Large intestine (tissue), 3 donors: Measurements from ENCODE around the gene TPSD1. TPM values are rescaled to one million over a fixed set of nuclear protein-coding genes. Genes with fewer than 3 reads are reported as not detected.
A peak's percentile ranks its signal among the peaks of the same experiment; 100 is the strongest.

Source experiments
- DNase-seq, 2 donors: peaks; one replicate each; pipeline versions ENCODE4 v3.0.0 to v3.0.0-alpha.2; 2013
- H3K27ac ChIP-seq: one replicate; pipeline ENCODE4 v1.5.1; 2013; ENCODE audit warnings: low read length
- H3K27me3 ChIP-seq: 2 replicates; pipeline ENCODE4 v1.6.1; 2013; ENCODE audit warnings: low read length; ENCODE audit not compliant: control insufficient read depth, insufficient read depth
- H3K36me3 ChIP-seq: 2 replicates; pipeline ENCODE4 v1.6.1; 2013; ENCODE audit warnings: low read length; ENCODE audit not compliant: control insufficient read depth, insufficient read depth
- H3K4me1 ChIP-seq: one replicate; pipeline ENCODE4 v1.6.1; 2013; ENCODE audit warnings: low read length; ENCODE audit not compliant: control insufficient read depth, insufficient read depth
- H3K4me3 ChIP-seq: one replicate; pipeline ENCODE4 v1.5.1; 2013; ENCODE audit warnings: low read length
- H3K9me3 ChIP-seq: one replicate; pipeline ENCODE4 v1.6.1; 2013; ENCODE audit warnings: mild to moderate bottlenecking, low read depth, low read length, moderate library complexity; ENCODE audit not compliant: control insufficient read depth
- WGBS: methylation state at CpG from one replicate; pipeline ENCODE4 v1.1.5; 2013; ENCODE audit warnings: low lambda C conversion rate; ENCODE audit not compliant: insufficient coverage; 5-methylcytosine and 5-hydroxymethylcytosine counted together
- polyA plus RNA-seq: library from polyadenylated mRNA; unstranded; fragments of 120-200 nt; gene quantifications from one replicate; pipeline ENCODE4 v1.2.1, GENCODE V29; 2013

TPSD1 gene
- polyA plus RNA-seq, 1 donor: 0.06 TPM

- peaks cover 49% of the 10 kb centered on the region for H3K4me1 ChIP-seq
- no peaks in the 10 kb centered on the region for H3K36me3 ChIP-seq
- H3K27ac ChIP-seq: no peak overlapping the region
- H3K4me3 ChIP-seq: no peak overlapping the region
- DNase-seq: no peak
- WGBS: no CpG with 5 or more reads among the region's 12 CpGs
- peaks cover 6% of the 10 kb centered on the region for H3K27me3 ChIP-seq
- no peaks in the 10 kb centered on the region for H3K9me3 ChIP-seq
Observed at GRCh38 chr16:1299868-1300203, 44.0 kb downstream of the TPSD1 start.

GRCh38 chr16:1300664-1301476, 45.0 kb downstream of the TPSD1 start:
- Histone ChIP-seq H3K27ac (no peak overlapping the region), H3K27me3 (peaks cover 6% of the 10 kb centered on the region), H3K9me3 (no peaks in the 10 kb centered on the region), H3K4me3 (peak overlapping the region; percentile 35), H3K36me3 (no peaks in the 10 kb centered on the region), H3K4me1 (peaks cover 58% of the 10 kb centered on the region)
- DNase-seq: peak; percentile 66
- WGBS: no CpG with 5 or more reads among the region's 42 CpGs

- 50% methylated on average over 2 of the region's 12 CpGs for WGBS
- no peak overlapping the region for H3K4me3 ChIP-seq
- peaks cover 6% of the 10 kb centered on the region for H3K27me3 ChIP-seq
- no peak for DNase-seq
- no peaks in the 10 kb centered on the region for H3K9me3 ChIP-seq
- H3K4me1 ChIP-seq: peaks cover 61% of the 10 kb centered on the region
- H3K36me3 ChIP-seq: no peaks in the 10 kb centered on the region
- H3K27ac ChIP-seq: no peak overlapping the region
Observed at GRCh38 chr16:1301562-1301961, 45.7 kb downstream of the TPSD1 start.

- Histone ChIP-seq H3K9me3 (no peaks in the 10 kb centered on the region), H3K4me1 (peaks cover 33% of the 10 kb centered on the region), H3K36me3 (no peaks in the 10 kb centered on the region), H3K27me3 (peaks cover under 1% of the 10 kb centered on the region), H3K4me3 (no peak overlapping the region), H3K27ac (peak overlapping the region; percentile 62)
- WGBS: no CpG with 5 or more reads among the region's 12 CpGs
- peak; percentile 70 to 87 for DNase-seq
Observed at GRCh38 chr16:1305823-1306222, 50.0 kb downstream of the TPSD1 start.

GRCh38 chr16:1306334-1306733, 50.5 kb downstream of the TPSD1 start:
- H3K4me1 ChIP-seq: peaks cover 32% of the 10 kb centered on the region
- WGBS: no CpG with 5 or more reads among the region's 4 CpGs

GRCh38 chr16:1308036-1308976, 52.4 kb downstream of the TPSD1 start:
- H3K36me3 ChIP-seq: peaks cover 8% of the 10 kb centered on the region
- H3K4me1 ChIP-seq: peaks cover 36% of the 10 kb centered on the region
- peak overlapping the region; percentile 37 for H3K27ac ChIP-seq
- no peak for DNase-seq
- H3K27me3 ChIP-seq: no peaks in the 10 kb centered on the region
- no peaks in the 10 kb centered on the region for H3K9me3 ChIP-seq
- peak overlapping the region; percentile 86 for H3K4me3 ChIP-seq
- 39% methylated on average over 4 of the region's 43 CpGs for WGBS

More at GRCh38 chr16:1306334-1306733, 50.5 kb downstream of the TPSD1 start:
- Histone ChIP-seq H3K9me3 (no peaks in the 10 kb centered on the region), H3K27me3 (no peaks in the 10 kb centered on the region), H3K27ac (peak overlapping the region; percentile 62), H3K36me3 (no peaks in the 10 kb centered on the region), H3K4me3 (no peak overlapping the region)
- DNase-seq: no peak

Other genes starting within 250 kb of the TPSD1 start
- gene SSTR5, start 183.3 kb upstream of the TPSD1 start, polyA plus RNA-seq: 1.2 TPM
- 0.03 TPM for gene C1QTNF8, start 159.8 kb upstream of the TPSD1 start, polyA plus RNA-seq
- 9.8 TPM for gene CACNA1H, start 103.0 kb upstream of the TPSD1 start, polyA plus RNA-seq
- gene TPSG1, start 30.8 kb upstream of the TPSD1 start, polyA plus RNA-seq: 25.4 TPM
- 0.34 TPM for gene TPSB2, start 25.9 kb upstream of the TPSD1 start, polyA plus RNA-seq
- gene TPSAB1, start 15.4 kb upstream of the TPSD1 start, polyA plus RNA-seq: 0.30 TPM
- 130 TPM for gene UBE2I, start 53.6 kb downstream of the TPSD1 start, polyA plus RNA-seq
- gene BAIAP3, start 77.6 kb downstream of the TPSD1 start, polyA plus RNA-seq: 8.1 TPM
- gene TSR3, start 95.8 kb downstream of the TPSD1 start, polyA plus RNA-seq: 40.0 TPM
- 68.3 TPM for gene GNPTG, start 95.9 kb downstream of the TPSD1 start, polyA plus RNA-seq
- 21.9 TPM for gene UNKL, start 158.6 kb downstream of the TPSD1 start, polyA plus RNA-seq
- gene UQCC4, start 164.7 kb downstream of the TPSD1 start, polyA plus RNA-seq: 18.5 TPM
- gene PERCC1, start 175.0 kb downstream of the TPSD1 start, polyA plus RNA-seq: 1.3 TPM
- 2.9 TPM for gene CCDC154, start 188.5 kb downstream of the TPSD1 start, polyA plus RNA-seq
- 93.6 TPM for gene CLCN7, start 219.0 kb downstream of the TPSD1 start, polyA plus RNA-seq
- 0.19 TPM for gene PTX4, start 232.9 kb downstream of the TPSD1 start, polyA plus RNA-seq
- gene TELO2, start 237.3 kb downstream of the TPSD1 start, polyA plus RNA-seq: 50.1 TPM